HG03066 (cell line): Measurements from ENCODE around the gene ZNF618.
"Not testable (repeated sequence)": the region's sequence is repeated elsewhere in the genome, so short reads cannot be mapped to it uniquely, and the experiment has no call there.

Experiments
- ATAC-seq: cut with Tn5 transposase; IDR thresholded peaks from one replicate; pipeline ENCODE4 v1.9.1; 2021; ENCODE audit warnings: low read depth; ENCODE audit not compliant: unreplicated experiment

The ZNF618 gene

GRCh38 chr9:113979343-113980127 is 103.4 kb downstream of the ZNF618 start:
- no peak for ATAC-seq

GRCh38 chr9:113984639-113985380 is 108.7 kb downstream of the ZNF618 start:
- ATAC-seq = no peak

- no peak for ATAC-seq
These were observed 110.0 kb downstream of the ZNF618 start for GRCh38 chr9:113985968-113986585.

- no peak for ATAC-seq
These were observed 110.8 kb downstream of the ZNF618 start for GRCh38 chr9:113986931-113987330.

GRCh38 chr9:113987526-113987925 is 111.4 kb downstream of the ZNF618 start:
- ATAC-seq = no peak

- no peak for ATAC-seq
These were observed 112.4 kb downstream of the ZNF618 start for GRCh38 chr9:113988385-113989016.

GRCh38 chr9:113989017-113989713 is 113.1 kb downstream of the ZNF618 start:
- no peak for ATAC-seq

GRCh38 chr9:113989714-113990569 is 113.8 kb downstream of the ZNF618 start:
- no peak for ATAC-seq

- ATAC-seq = no peak
These were observed 114.4 kb downstream of the ZNF618 start for GRCh38 chr9:113990570-113990907.

- ATAC-seq = no peak
These were observed 114.9 kb downstream of the ZNF618 start for GRCh38 chr9:113990975-113991471.

- no peak for ATAC-seq
These were observed 115.6 kb downstream of the ZNF618 start for GRCh38 chr9:113991714-113992113.

GRCh38 chr9:113992276-113992951 is 116.3 kb downstream of the ZNF618 start:
- ATAC-seq = no peak

- no peak for ATAC-seq
These were observed 116.9 kb downstream of the ZNF618 start for GRCh38 chr9:113992994-113993393.

- no peak for ATAC-seq
These were observed 117.9 kb downstream of the ZNF618 start for GRCh38 chr9:113993838-113994540.

GRCh38 chr9:113995401-113995800 is 119.3 kb downstream of the ZNF618 start:
- no peak for ATAC-seq

- ATAC-seq = no peak
These were observed 119.9 kb downstream of the ZNF618 start for GRCh38 chr9:113995963-113996362.

GRCh38 chr9:113996531-113997001 is 120.5 kb downstream of the ZNF618 start:
- ATAC-seq = no peak

- not testable (repeated sequence) for ATAC-seq
These were observed 121.0 kb downstream of the ZNF618 start for GRCh38 chr9:113997064-113997463.
